Suprapubic skin (tissue), 4 donors: ENCODE data around the gene KCNC2. TPM values are rescaled to one million over a fixed set of nuclear protein-coding genes. Genes with fewer than 3 reads are reported as not detected.

Source experiments
- DNase-seq, 2 donors: peaks; one replicate each; pipeline ENCODE4 v3.0.0-alpha.2; 2019; ENCODE audit warnings: low spot score in 2 of 2
- H3K27ac ChIP-seq: fragments of 200-600 bp; sonication (generic); one replicate; pipeline ENCODE4 v1.5.1; 2019
- H3K27me3 ChIP-seq: fragments of 200-600 bp; sonication (generic); one replicate; pipeline ENCODE4 v1.5.1; 2019
- H3K36me3 ChIP-seq: fragments of 200-600 bp; sonication (generic); one replicate; pipeline ENCODE4 v1.5.1; 2019
- H3K4me1 ChIP-seq: fragments of 200-600 bp; sonication (generic); one replicate; pipeline ENCODE4 v1.5.1; 2019
- H3K4me3 ChIP-seq: fragments of 200-600 bp; sonication (generic); one replicate; pipeline ENCODE4 v1.5.1; 2019; ENCODE audit warnings: mild to moderate bottlenecking
- H3K9me3 ChIP-seq: fragments of 200-600 bp; sonication (generic); one replicate; pipeline ENCODE4 v1.5.1; 2019
- EP300 ChIP-seq: sonication (generic); formaldehyde crosslinking; IDR thresholded peaks from one replicate; pipeline ENCODE4 v1.6.1; 2017; ENCODE audit warnings: antibody characterized with exemption
- POLR2A ChIP-seq, 2 donors: fragments of 450-650 bp; IDR thresholded peaks; one replicate each; pipeline ENCODE4 v1.6.1; 2017; ENCODE audit warnings: antibody characterized with exemption in 2 of 2, mild to moderate bottlenecking in 2 of 2, moderate library complexity in 2 of 2
- POLR2AphosphoS5 ChIP-seq, 3 donors: sonication (generic); formaldehyde crosslinking; IDR thresholded peaks; one replicate each; pipeline ENCODE4 v1.6.1; 2017; ENCODE audit warnings: antibody characterized with exemption in 3 of 3
- WGBS: methylation state at CpG from one replicate; pipeline ENCODE4 v1.1.5; 2018; 5-methylcytosine and 5-hydroxymethylcytosine counted together
- total RNA-seq, 4 donors: library from RNA; depleted of rRNA; stranded (reverse); fragments of >200 nt; gene quantifications; one replicate each; pipeline ENCODE4 v1.1.0, GENCODE V29; 2016
- TF ChIP-seq, protein P1 (sequence below), 2 donors: fragments of 200-600 bp in 1 of 2; fragments of 450-650 bp in 1 of 2; sonication (generic) in 1 of 2; IDR thresholded peaks; one replicate each; pipeline ENCODE4 v1.5.1; 2016 to 2019; ENCODE audit warnings: antibody characterized with exemption in 2 of 2, mild to moderate bottlenecking in 1 of 2, moderate library complexity in 1 of 2

Gene KCNC2
- total RNA-seq, 4 donors from 2014 or later, result 0.21 TPM; not detected in 3

- TF ChIP-seq, protein P1, sequence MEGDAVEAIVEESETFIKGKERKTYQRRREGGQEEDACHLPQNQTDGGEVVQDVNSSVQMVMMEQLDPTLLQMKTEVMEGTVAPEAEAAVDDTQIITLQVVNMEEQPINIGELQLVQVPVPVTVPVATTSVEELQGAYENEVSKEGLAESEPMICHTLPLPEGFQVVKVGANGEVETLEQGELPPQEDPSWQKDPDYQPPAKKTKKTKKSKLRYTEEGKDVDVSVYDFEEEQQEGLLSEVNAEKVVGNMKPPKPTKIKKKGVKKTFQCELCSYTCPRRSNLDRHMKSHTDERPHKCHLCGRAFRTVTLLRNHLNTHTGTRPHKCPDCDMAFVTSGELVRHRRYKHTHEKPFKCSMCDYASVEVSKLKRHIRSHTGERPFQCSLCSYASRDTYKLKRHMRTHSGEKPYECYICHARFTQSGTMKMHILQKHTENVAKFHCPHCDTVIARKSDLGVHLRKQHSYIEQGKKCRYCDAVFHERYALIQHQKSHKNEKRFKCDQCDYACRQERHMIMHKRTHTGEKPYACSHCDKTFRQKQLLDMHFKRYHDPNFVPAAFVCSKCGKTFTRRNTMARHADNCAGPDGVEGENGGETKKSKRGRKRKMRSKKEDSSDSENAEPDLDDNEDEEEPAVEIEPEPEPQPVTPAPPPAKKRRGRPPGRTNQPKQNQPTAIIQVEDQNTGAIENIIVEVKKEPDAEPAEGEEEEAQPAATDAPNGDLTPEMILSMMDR (IDR thresholded peaks at IDR 0.05), result no peak
- TF ChIP-seq POLR2AphosphoS5 (IDR thresholded peaks at IDR 0.05), result no peak
- TF ChIP-seq EP300, result no peak
- TF ChIP-seq POLR2A (IDR thresholded peaks at IDR 0.05), result no peak
- H3K9me3 ChIP-seq, result no peaks in the 10 kb centered on the region
- 88% methylated on average over 3 of the region's 3 CpGs for WGBS
These were observed 107.9 kb downstream of the KCNC2 start for GRCh38 chr12:75101781-75102180.

DNA sequence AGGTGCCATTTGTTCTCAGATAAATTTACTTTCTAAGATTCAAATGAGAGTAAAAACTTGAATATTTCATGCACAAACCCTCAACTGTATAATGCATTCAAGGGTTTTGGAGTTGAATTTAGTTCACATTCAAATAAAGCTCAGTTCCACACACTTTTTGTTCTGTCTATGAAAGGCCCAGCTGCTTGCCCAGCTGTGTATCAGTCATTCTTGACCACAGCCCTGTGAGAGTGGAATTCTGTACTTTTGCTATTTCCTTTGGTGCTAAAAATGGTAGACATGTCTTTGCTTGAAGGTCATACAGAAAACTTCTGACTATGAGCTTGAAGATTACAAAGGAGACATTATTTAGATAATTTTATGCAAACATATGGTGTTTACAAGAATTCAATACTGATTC, 110.4 kb downstream of the KCNC2 start:
- TF ChIP-seq POLR2AphosphoS5 (IDR thresholded peaks at IDR 0.05) (no peak), POLR2A (IDR thresholded peaks at IDR 0.05) (no peak), EP300 (no peak)
- TF ChIP-seq, protein P1 (IDR thresholded peaks at IDR 0.05), result no peak
- Histone ChIP-seq H3K4me3 (no peak overlapping the region), H3K9me3 (no peaks in the 10 kb centered on the region), H3K36me3 (no peaks in the 10 kb centered on the region), H3K27ac (no peak overlapping the region), H3K27me3 (no peaks in the 10 kb centered on the region), H3K4me1 (no peaks in the 10 kb centered on the region)
- no peak for DNase-seq

More at GRCh38 chr12:75101781-75102180, 107.9 kb downstream of the KCNC2 start:
- Histone ChIP-seq H3K27me3 (no peaks in the 10 kb centered on the region), H3K4me1 (no peaks in the 10 kb centered on the region), H3K27ac (no peak overlapping the region), H3K36me3 (no peaks in the 10 kb centered on the region), H3K4me3 (no peak overlapping the region)
- DNase-seq, result no peak

DNA sequence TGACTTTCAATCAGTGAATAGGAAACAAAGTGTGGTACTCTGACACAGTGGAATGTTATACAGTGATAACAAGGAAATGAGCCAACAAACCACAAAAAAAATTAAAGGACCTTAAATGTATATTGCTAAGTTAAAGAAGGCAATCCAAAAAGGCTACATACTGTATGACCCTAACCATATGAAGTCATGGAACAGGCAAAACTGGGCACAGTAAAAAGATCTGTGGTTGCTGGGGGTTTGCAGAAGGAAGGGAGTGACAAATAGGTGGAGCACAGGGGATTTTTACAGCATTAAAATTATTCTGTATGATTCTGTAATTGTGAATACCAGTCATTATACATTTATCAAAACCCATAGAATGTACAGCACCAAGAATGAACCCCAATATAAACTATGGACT, 112.6 kb downstream of the KCNC2 start:
- Histone ChIP-seq H3K4me1 (no peaks in the 10 kb centered on the region), H3K9me3 (no peaks in the 10 kb centered on the region), H3K27me3 (no peaks in the 10 kb centered on the region), H3K27ac (no peak overlapping the region), H3K36me3 (no peaks in the 10 kb centered on the region), H3K4me3 (no peak overlapping the region)
- TF ChIP-seq EP300, result no peak
- TF ChIP-seq, protein P1 (IDR thresholded peaks at IDR 0.05), result no peak
- TF ChIP-seq POLR2AphosphoS5 (IDR thresholded peaks at IDR 0.05), result no peak
- no peak for DNase-seq

GRCh38 chr12:75087654-75088053, 122.0 kb downstream of the KCNC2 start:
- Histone ChIP-seq H3K9me3 (no peaks in the 10 kb centered on the region), H3K27me3 (no peaks in the 10 kb centered on the region), H3K36me3 (no peaks in the 10 kb centered on the region), H3K4me1 (no peaks in the 10 kb centered on the region), H3K27ac (no peak overlapping the region), H3K4me3 (no peak overlapping the region)
- TF ChIP-seq EP300, result no peak
- no peak for TF ChIP-seq POLR2A (IDR thresholded peaks at IDR 0.05)
- TF ChIP-seq, protein P1 (IDR thresholded peaks at IDR 0.05), result no peak
- TF ChIP-seq POLR2AphosphoS5 (IDR thresholded peaks at IDR 0.05), result no peak
- WGBS, result 29% methylated on average over 1 of the region's 1 CpG
- no peak for DNase-seq

DNA sequence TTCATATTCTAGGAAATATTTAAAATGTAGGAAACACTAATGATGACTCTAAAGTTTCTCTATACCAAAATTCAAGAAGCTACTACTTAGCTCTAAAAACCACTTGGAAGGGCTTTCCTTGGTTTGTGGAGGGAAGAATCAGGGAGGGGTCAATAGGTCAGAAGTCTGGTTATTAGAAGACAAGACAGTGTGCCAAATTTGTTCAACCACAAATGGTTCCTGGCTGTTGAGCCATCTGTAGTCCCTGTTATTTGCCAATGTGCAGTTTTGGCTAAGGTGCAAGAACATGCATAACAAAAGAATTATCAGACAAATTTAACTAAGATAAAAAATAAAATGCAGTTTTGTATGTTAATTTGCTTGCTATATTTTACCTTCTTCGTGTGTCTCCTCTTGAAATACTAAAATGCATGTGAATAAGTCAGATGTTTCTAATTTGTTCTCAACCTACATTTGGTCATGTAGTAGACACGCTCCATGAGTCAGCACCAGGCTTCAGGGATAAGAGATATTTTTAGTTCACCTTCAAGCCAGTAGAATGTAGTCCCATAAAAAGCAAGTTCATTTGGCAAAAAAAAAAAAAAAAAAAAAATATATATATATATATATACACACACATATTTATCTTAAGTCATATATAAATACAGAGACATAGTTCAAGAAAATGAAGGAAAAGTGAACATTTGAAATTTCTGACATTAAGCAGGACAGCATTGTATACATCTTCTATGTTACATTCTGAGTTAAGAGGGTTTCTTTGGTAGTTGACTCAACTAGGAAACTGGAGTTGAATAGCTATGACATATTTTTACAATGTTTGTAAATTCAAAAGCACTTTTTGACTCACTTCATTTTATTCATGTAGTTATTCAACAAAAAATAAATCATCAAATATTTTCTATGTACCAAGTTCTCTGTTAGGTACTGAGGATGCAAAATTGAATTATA, 123.3 kb downstream of the KCNC2 start:
- Histone ChIP-seq H3K36me3 (no peaks in the 10 kb centered on the region), H3K27me3 (no peaks in the 10 kb centered on the region), H3K4me3 (no peak overlapping the region), H3K4me1 (no peaks in the 10 kb centered on the region), H3K27ac (no peak overlapping the region), H3K9me3 (no peaks in the 10 kb centered on the region)
- WGBS, result 34% methylated on average over 2 of the region's 2 CpGs
- DNase-seq, result no peak
- TF ChIP-seq EP300 (no peak), POLR2A (IDR thresholded peaks at IDR 0.05) (no peak), POLR2AphosphoS5 (IDR thresholded peaks at IDR 0.05) (no peak)
- TF ChIP-seq, protein P1 (IDR thresholded peaks at IDR 0.05), result no peak
